ENCODE results near the gene ZNF786. TPM values are rescaled to one million over a fixed set of nuclear protein-coding genes. Genes with fewer than 3 reads are reported as not detected.

ZNF786 gene
- total and polyA plus RNA-seq, 9 of the 15 experiments (the other 6 are each of a cell fraction or from before 2014, with no cell fraction given), result 0.31 to 5.4 (median 3.0) TPM

GRCh38 chr7:149125863-149126661 is 35.5 kb upstream of the ZNF786 start, which contains the start of gene ZNF425 (continued):
- TF ChIP-seq ZMIZ1 (IDR thresholded peaks at IDR 0.05; ENCODE audit: low read depth in 2 of 2, low read length in 2 of 2) (peak in 1 of 2 experiments; percentile 82; a peak in 2 of 4 replicates), NFYB (IDR thresholded peaks at IDR 0.05; ENCODE audit: extremely low read depth, insufficient read length) (no peak), ZSCAN29 (IDR thresholded peaks at IDR 0.05) (0 out of 2 replicates have a peak, but pooled peaks have one; percentile 14), RREB1 (CRISPR knock-in tag; IDR thresholded peaks at IDR 0.05) (0 out of 2 replicates have a peak, but pooled peaks have one; percentile 53), PHF21A (IDR thresholded peaks at IDR 0.05; ENCODE audit: borderline replicate concordance, low read depth) (peak; percentile 62; the same call in 1 of the 2 replicates), ZNF133 (CRISPR knock-in tag; IDR thresholded peaks at IDR 0.05) (no peak), ZNF318 (IDR thresholded peaks at IDR 0.05; ENCODE audit: borderline replicate concordance in 1 of 2, low read depth in 1 of 2) (no peak), ELF4 (CRISPR knock-in tag; IDR thresholded peaks at IDR 0.05) (peak; percentile 8; the same call in 1 of the 2 replicates)
